ENCODE results near the gene AZI2. TPM values are rescaled to one million over a fixed set of nuclear protein-coding genes. Genes with fewer than 3 reads are reported as not detected.

Gene AZI2
- total RNA-seq, 1 donor from 2014 or later: 74.0 TPM

GRCh38 chr3:28290863-28291300 lies 57.7 kb downstream of the AZI2 start:
- H3K36me3 ChIP-seq: no peaks in the 10 kb centered on the region
- H3K4me1 ChIP-seq: peaks cover 10% of the 10 kb centered on the region
- H3F3A ChIP-seq (ENCODE audit: low read depth): no peaks in the 10 kb centered on the region
- H2AFZ ChIP-seq (replicated peaks): no peak overlapping the region
- Mint-ChIP-seq H3K27me3 (ENCODE audit: insufficient read depth, low read depth) (no peaks in the 10 kb centered on the region), H3K27ac (no peak overlapping the region), H3K36me3 (peaks cover 7% of the 10 kb centered on the region), H3K4me1 (no peaks in the 10 kb centered on the region), H3K9me3 (no peaks in the 10 kb centered on the region), H3K4me3 (no peak overlapping the region)
- no peak overlapping the region for H3K4me3 ChIP-seq
- no peaks in the 10 kb centered on the region for H3K9me3 ChIP-seq (ENCODE audit: low read depth)
- H3K27ac ChIP-seq: no peak overlapping the region
- H3K79me2 ChIP-seq (ENCODE audit: low read depth): no peaks in the 10 kb centered on the region
- no peak overlapping the region for H3K4me2 ChIP-seq
- H4K20me1 ChIP-seq (ENCODE audit: low read depth): no peaks in the 10 kb centered on the region
- DNase-seq (ENCODE audit: low spot score): no peak
- no peak for TF ChIP-seq CTCF (IDR thresholded peaks at IDR 0.05)
- no peak for TF ChIP-seq EZH2 (IDR thresholded peaks at IDR 0.05)
- TF ChIP-seq EZH2phosphoT487 (IDR thresholded peaks at IDR 0.05): no peak
- no peaks in the 10 kb centered on the region for H3K27me3 ChIP-seq
- no peak overlapping the region for H3K9ac ChIP-seq

- no peak overlapping the region for H3K27ac ChIP-seq
- H3K4me1 Mint-ChIP-seq: no peaks in the 10 kb centered on the region
- no peak for TF ChIP-seq EZH2 (IDR thresholded peaks at IDR 0.05)
- no peak for TF ChIP-seq EZH2phosphoT487 (IDR thresholded peaks at IDR 0.05)
- TF ChIP-seq CTCF (IDR thresholded peaks at IDR 0.05): no peak
- no peaks in the 10 kb centered on the region for H3K27me3 Mint-ChIP-seq (ENCODE audit: insufficient read depth, low read depth)
- DNase-seq (ENCODE audit: low spot score): no peak
- H3K9me3 Mint-ChIP-seq: no peaks in the 10 kb centered on the region
- H3K36me3 Mint-ChIP-seq: peaks cover 14% of the 10 kb centered on the region
- no peaks in the 10 kb centered on the region for H3F3A ChIP-seq (ENCODE audit: low read depth)
- H2AFZ ChIP-seq (replicated peaks): no peak overlapping the region
- peaks cover 8% of the 10 kb centered on the region for H3K4me1 ChIP-seq
- H3K4me3 Mint-ChIP-seq: no peak overlapping the region
- H3K4me2 ChIP-seq: no peak overlapping the region
- H3K27ac Mint-ChIP-seq: no peak overlapping the region
- no peaks in the 10 kb centered on the region for H4K20me1 ChIP-seq (ENCODE audit: low read depth)
- H3K27me3 ChIP-seq: no peaks in the 10 kb centered on the region
- H3K9ac ChIP-seq: no peak overlapping the region
- H3K79me2 ChIP-seq (ENCODE audit: low read depth): no peaks in the 10 kb centered on the region
- no peaks in the 10 kb centered on the region for H3K36me3 ChIP-seq
- H3K4me3 ChIP-seq: no peak overlapping the region
- H3K9me3 ChIP-seq (ENCODE audit: low read depth): no peaks in the 10 kb centered on the region
These were observed 61.6 kb downstream of the AZI2 start for GRCh38 chr3:28287046-28287445.

- H3K4me3 ChIP-seq: no peak overlapping the region
- Mint-ChIP-seq H3K4me3 (no peak overlapping the region), H3K4me1 (no peaks in the 10 kb centered on the region), H3K27ac (no peak overlapping the region), H3K9me3 (no peaks in the 10 kb centered on the region), H3K36me3 (peaks cover 13% of the 10 kb centered on the region), H3K27me3 (ENCODE audit: insufficient read depth, low read depth) (no peaks in the 10 kb centered on the region)
- no peak overlapping the region for H3K27ac ChIP-seq
- H3K4me1 ChIP-seq: peaks cover 4% of the 10 kb centered on the region
- H2AFZ ChIP-seq (replicated peaks): no peak overlapping the region
- H3K9me3 ChIP-seq (ENCODE audit: low read depth): no peaks in the 10 kb centered on the region
- H3K27me3 ChIP-seq: no peaks in the 10 kb centered on the region
- H3K36me3 ChIP-seq: no peaks in the 10 kb centered on the region
- TF ChIP-seq CTCF (IDR thresholded peaks at IDR 0.05) (peak; percentile 54), EZH2phosphoT487 (IDR thresholded peaks at IDR 0.05) (no peak)
- no peak overlapping the region for H3K9ac ChIP-seq
- H4K20me1 ChIP-seq (ENCODE audit: low read depth): no peaks in the 10 kb centered on the region
- H3K79me2 ChIP-seq (ENCODE audit: low read depth): no peaks in the 10 kb centered on the region
- no peaks in the 10 kb centered on the region for H3F3A ChIP-seq (ENCODE audit: low read depth)
- DNase-seq (ENCODE audit: low spot score): peak; percentile 16
- H3K4me2 ChIP-seq: no peak overlapping the region
These were observed 62.0 kb downstream of the AZI2 start for GRCh38 chr3:28286595-28286994.
